GM19025 (cell line): Measurements from ENCODE around the gene LIN7B.
"Not testable (repeated sequence)": the region's sequence is repeated elsewhere in the genome, so short reads cannot be mapped to it uniquely, and the experiment has no call there.

Source experiments
- ATAC-seq: cut with Tn5 transposase; IDR thresholded peaks from one replicate; pipeline ENCODE4 v1.9.1; 2021; ENCODE audit warnings: mild to moderate bottlenecking, low read depth, moderate library complexity; ENCODE audit not compliant: unreplicated experiment

LIN7B gene

GRCh38 chr19:49141352-49141751 lies 27.2 kb downstream of the LIN7B start:
- ATAC-seq = no peak

DNA sequence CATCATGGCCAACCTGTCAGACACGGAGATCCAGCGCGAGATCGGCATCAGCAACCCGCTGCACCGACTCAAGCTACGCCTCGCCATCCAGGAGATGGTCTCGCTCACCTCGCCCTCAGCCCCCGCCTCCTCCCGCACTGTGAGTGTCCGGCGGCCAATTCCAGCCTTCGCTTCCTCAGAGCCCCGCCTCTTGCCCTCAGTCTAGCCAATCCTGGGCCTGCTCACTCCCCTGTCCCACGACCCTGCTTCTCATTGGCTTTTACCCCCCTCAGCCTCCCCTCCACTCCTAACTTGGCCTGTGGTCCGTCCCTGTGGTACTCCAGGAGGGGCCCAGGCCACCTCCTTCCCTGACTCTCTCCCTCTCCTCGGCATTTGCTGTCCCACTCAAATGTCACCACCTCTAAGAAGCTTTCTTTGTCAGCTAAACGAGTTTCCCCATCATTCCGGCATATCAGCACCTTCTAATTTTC lies 28.7 kb downstream of the LIN7B start:
- no peak for ATAC-seq

DNA sequence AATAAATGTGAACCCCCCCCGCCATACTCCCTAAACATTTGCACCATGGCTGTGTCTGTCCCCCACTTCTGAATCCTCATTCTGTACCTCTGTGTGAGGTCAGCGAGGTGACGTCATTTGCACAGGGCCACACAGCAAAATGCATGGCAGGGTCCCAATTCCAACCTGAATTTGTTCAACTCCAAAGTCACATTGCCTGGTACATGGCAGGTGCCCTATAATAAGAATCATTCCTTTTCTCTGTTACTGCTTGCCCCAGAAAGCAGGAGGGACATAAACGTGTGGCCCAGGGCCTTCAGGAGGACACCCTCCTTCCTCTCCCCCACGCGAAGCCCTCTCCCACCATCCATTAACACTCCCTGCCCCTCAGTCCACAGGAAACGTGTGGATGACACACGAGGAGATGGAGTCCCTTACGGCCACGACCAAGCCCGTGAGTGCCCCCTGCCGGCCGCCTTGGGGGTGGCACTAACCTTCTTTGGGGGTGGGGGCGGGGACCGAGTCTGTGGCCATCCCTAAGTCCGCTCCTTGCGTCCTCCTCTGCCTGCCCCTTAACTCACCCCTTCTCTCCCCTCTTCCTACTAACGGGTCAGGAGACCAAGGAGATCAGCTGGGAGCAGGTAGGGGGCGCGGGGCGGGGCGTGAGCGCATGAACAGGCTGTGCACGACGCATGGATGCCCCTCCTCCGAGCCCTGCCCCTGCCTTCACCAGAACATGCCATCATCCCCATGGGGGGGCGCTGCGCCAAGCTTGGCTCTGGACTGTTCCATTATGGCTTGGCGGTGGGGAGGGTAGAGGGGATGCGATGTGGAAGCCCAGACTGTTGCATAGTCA lies 31.6 kb downstream of the LIN7B start:
- ATAC-seq = no peak

DNA sequence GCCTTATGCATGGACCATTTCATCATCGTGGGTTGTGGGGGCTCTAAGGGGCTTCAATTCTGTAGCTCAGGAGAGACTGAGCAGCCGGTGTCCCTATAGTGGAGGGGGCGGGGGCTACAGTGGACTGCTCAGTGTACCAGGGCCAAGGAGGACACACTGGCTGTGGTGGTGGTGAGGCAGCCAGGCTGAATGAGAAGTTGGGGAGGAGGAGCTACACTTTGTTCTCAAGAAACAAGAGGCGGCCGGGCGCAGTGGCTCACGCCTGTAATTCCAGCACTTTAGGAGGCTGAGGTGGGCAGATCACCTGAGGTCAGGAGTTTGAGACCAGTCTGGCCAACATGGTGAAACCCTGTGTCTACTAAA lies 32.2 kb downstream of the LIN7B start:
- ATAC-seq = not testable (repeated sequence)

- ATAC-seq = no peak
Measured at GRCh38 chr19:49148044-49148682, 34.0 kb downstream of the LIN7B start.

- ATAC-seq = no peak
Measured at GRCh38 chr19:49148784-49149651, 34.8 kb downstream of the LIN7B start.

DNA sequence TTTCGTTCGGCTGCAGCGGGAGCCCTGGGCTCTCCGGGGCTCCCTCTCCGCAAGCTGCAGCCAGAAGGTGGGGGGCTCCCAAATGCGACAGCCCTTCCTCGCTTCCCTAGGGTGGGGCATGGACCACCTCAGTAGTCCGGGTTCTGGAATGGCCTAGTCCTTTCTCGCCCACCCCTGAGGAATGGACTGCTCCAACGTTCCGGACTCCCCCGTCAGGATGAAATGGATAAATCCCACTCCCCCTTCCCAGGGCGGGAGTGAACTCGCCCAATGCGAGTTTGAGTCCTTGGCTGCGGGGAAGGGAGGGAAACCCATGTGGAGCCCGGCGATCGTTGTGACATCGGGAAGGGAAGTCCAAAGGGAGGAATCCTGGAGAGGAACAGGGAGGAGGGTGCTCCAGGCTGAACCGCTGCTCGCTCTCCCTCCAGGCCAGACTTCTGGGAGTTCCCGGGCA lies 35.5 kb downstream of the LIN7B start:
- no peak for ATAC-seq

- no peak for ATAC-seq
Measured at GRCh38 chr19:49150106-49150943, 36.2 kb downstream of the LIN7B start.

DNA sequence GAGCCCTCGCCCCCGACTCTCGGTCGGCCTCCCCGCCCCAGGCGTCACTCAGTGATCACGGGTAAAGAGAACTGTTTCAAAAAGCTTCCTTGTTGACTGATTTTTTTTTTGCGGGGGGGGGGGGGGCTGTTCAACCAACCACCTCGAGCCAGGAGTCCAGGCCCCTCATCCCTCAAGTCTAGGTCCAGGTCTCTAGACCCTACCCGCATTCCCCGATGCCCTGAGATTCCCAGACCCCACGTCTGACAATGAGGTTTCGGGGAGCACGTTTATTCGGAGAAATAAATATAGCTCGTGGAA lies 36.7 kb downstream of the LIN7B start:
- no peak for ATAC-seq

DNA sequence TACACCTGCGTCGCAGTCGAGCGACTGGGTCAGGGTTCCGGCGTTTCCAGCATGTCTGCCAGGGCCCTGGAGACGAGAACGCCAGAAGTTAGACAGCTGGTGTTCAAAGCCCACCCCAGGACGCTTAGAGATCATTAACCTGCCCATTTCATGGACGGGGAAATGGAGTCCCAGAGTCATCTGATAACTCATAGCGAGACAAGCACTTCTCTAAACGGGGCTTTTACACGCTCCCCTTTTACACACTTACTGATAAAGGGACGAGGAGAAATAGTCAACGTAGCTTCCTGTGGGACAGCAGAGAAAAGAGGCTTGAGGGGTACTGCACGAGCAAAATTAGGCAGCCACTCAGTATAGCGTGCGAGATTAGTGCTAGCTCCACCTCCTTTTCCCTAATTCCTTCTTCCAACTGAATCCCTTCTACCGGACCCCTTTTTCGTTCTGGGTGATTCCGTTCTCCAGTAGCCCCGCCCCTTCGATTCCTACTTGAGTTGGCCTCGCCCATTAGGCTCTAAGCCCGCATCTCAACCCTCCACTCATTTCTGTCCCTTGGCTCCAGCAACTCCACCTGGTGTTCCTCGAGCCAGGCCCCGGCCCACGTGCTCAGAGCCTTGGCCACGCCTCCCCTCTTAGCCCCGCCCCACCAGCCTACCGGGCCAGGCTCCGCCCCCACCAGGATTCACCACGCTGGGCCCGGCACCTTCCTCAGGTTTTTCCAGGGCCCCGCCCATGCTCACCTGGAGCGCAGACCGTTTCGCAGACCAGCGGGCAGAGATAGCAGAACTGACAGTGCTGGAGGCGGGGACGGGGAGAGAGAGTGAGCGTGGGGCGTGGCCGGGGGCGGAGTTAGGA lies 37.3 kb downstream of the LIN7B start:
- no peak for ATAC-seq

- no peak for ATAC-seq
Measured at GRCh38 chr19:49152119-49152550, 38.0 kb downstream of the LIN7B start.

- no peak for ATAC-seq
Measured at GRCh38 chr19:49153167-49153809, 39.1 kb downstream of the LIN7B start.

DNA sequence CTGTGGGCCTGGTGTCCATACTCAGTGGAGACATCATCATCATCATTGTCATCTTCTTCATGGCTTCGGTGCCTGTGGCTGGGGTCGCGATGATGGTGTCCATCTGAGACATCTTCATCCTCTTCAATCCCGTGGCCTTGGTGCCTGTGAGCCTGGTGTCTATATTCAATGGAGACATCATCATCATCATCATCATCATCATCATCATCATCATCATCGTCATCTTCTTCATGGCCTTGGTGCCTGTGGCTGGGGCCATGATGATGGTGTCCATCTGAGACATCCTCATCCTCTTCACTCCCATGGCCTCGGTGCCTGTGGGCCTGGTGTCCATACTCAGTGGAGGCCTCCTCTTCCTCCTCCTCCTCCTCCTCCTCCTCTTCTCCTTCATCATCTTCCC lies 40.1 kb downstream of the LIN7B start:
- no peak for ATAC-seq

DNA sequence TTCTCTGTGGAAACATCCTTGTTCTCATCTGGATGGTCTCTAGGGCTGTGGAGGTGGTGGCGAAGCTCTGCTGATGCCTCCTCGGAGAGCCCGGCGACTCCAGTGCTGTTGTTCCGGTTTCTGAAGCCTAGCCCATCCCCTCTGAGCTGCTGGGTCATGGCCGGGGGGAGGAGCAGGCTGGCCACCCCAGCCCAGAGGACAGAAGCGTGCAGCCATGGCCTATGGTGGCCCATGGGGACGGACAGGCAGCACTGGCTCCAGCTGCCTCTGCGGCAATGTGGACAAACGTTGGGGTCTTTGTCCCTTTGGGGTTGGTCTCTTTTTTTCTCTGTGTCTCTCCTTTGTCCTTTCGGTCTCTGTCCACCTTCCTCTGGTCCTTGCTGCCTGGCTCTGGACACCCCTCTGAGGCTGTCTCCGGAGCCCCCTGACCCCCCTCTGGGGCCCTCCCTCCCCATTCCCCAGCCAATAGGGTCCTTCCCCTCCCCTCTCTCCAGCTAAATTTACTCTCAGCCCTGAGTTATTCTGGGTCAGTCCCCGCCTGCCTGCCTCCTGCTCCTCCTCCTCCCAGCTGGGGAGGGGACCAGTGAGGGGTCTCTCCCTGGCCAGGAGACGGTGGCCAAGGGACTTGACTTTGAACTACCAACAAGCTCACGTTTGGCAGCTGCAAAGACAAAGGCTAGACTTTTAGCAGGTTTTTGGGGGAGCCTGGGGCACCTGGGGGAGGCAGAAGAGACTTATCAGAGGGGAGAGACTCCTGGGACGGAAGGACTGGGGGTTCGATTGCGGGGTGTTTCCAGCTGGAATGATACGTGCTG lies 41.0 kb downstream of the LIN7B start, which contains the start of gene HRC:
HRC (minus strand) TSS at position 392 of the 815 bp plus-strand sequence; CDS start at position 233, 159 bp downstream.
- ATAC-seq = no peak

GRCh38 chr19:49155820-49156346 lies 41.7 kb downstream of the LIN7B start:
- ATAC-seq = no peak

GRCh38 chr19:49157445-49158224 lies 43.5 kb downstream of the LIN7B start, which contains the start of gene TRPM4:
Gene TRPM4 (plus strand): TSS chr19:49157792. CDS start chr19:49157867, 75 bp downstream.
- ATAC-seq = no peak
